Measurements from ENCODE around the gene NCL.

NCL gene, protein sequence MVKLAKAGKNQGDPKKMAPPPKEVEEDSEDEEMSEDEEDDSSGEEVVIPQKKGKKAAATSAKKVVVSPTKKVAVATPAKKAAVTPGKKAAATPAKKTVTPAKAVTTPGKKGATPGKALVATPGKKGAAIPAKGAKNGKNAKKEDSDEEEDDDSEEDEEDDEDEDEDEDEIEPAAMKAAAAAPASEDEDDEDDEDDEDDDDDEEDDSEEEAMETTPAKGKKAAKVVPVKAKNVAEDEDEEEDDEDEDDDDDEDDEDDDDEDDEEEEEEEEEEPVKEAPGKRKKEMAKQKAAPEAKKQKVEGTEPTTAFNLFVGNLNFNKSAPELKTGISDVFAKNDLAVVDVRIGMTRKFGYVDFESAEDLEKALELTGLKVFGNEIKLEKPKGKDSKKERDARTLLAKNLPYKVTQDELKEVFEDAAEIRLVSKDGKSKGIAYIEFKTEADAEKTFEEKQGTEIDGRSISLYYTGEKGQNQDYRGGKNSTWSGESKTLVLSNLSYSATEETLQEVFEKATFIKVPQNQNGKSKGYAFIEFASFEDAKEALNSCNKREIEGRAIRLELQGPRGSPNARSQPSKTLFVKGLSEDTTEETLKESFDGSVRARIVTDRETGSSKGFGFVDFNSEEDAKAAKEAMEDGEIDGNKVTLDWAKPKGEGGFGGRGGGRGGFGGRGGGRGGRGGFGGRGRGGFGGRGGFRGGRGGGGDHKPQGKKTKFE

DNA sequence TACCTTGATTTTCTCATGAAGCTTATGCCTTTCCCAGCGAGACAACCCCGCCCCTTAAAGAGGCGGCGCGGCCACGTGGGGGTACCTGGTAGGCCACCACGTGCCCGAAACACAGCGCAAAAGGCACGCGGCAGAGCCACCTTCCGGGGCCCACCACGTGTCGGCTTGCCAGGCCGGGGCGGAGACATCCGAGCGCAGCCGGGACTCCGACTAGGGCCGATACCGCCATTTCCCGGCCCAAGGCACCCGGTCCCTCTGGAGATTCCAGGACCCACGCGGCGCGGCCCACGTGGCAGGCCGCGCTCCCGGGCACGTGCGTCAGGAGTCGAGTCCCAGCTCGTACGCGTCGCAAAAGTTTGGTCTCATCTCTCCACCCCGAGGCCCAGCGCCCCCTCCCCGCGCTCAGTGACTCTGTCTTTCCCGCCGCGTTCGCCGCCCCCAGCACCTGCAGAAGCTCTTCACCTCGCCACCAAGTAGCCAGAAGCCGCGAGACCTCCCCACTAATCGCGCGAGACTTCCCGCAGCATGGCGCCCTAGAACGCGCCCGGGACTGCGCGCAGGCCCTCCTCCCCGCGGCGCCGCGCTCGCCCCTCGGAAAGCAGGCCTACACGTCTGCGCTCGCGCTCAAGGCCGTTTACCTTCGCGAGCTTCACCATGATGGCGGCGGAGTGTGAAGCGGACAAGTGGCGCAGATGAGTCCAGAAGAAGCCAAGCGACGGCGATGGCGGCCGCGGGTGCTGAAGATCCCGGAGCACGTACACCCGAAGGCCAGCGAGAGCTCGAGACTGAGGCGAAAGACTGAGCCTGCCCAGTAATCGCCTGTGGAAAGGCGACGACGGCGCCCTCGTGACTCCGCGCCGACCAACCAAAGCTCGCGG is at the start of gene NCL:
TSS of gene NCL (minus strand) at position 787 of the 878 bp plus-strand sequence. CDS start at position 656, 131 bp downstream.
- peak within 1 kb of the TSS; percentile 99 for H3K27ac ChIP-seq
- TF ChIP-seq, protein P1, sequence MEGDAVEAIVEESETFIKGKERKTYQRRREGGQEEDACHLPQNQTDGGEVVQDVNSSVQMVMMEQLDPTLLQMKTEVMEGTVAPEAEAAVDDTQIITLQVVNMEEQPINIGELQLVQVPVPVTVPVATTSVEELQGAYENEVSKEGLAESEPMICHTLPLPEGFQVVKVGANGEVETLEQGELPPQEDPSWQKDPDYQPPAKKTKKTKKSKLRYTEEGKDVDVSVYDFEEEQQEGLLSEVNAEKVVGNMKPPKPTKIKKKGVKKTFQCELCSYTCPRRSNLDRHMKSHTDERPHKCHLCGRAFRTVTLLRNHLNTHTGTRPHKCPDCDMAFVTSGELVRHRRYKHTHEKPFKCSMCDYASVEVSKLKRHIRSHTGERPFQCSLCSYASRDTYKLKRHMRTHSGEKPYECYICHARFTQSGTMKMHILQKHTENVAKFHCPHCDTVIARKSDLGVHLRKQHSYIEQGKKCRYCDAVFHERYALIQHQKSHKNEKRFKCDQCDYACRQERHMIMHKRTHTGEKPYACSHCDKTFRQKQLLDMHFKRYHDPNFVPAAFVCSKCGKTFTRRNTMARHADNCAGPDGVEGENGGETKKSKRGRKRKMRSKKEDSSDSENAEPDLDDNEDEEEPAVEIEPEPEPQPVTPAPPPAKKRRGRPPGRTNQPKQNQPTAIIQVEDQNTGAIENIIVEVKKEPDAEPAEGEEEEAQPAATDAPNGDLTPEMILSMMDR (conservative IDR thresholded peaks at IDR 0.05): no peak
- peak; percentile 77 for TF ChIP-seq ZFX (IDR thresholded peaks at IDR 0.05)

DNA sequence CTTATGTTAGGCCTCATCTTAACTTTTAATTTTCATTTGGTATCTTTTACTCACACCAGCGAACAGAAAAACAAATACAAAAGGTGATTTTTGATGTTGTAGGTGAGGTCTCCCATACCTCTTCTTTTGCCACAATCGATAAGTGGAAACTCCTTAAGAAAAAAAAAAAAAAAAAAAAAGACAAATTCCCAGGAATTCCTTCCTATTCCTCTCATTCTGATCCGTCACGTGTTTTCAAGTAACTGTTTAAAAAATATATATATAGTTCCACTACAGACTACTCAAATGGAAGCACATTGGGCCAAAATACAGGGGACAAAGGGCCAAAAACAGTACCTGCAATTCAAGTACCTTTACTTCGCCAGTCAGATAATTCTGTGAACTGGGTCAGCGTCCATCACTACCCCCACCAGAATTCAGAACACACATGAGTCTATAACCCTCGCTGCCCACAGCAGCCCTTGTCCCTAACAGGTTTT is 49.5 kb upstream of the NCL start:
- H3K27ac ChIP-seq: peak overlapping the region; percentile 95
- TF ChIP-seq, protein P1 (conservative IDR thresholded peaks at IDR 0.05): no peak
- no peak for TF ChIP-seq ZFX (IDR thresholded peaks at IDR 0.05)

DNA sequence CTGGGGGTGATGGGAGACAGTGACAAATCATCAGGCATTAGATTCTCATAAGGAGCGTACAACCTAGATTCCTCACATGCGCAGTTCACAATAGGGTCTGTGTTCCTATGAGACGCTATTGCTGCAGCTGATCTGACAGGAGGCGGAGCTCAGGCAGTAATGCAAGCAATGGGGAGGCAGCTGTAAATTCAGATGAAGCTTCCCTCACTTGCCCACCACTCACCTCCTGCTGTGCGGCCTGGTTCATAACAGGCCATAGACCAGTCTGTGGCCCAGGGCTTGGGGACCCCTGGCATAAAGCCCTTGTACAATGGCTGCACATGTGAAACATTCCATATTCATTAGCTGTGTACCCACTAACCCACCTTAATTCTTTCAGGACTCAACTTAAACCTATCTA is 47.9 kb upstream of the NCL start:
- no peak for TF ChIP-seq ZFX (IDR thresholded peaks at IDR 0.05)
- TF ChIP-seq, protein P1 (conservative IDR thresholded peaks at IDR 0.05): no peak
- H3K27ac ChIP-seq: no peak overlapping the region

DNA sequence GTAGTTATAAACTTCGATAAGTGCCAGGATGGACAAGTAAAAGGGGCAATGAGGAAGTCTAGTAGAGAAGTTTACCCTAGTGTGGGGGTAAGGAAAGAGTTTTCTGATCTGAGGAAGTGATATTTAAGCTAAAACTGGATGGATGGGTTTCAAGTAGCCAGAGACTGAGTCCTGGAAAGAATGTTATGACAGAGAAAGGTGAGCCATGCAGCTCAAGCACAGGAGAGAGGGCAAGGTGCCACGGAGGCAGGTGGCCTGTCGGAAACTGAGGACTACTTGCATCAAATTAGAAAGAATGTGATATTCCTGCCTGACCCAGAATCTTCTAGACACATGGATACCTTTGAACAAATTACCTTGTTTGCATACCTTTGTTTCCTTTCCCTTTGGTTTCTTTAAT is 39.5 kb upstream of the NCL start:
- TF ChIP-seq, protein P1 (conservative IDR thresholded peaks at IDR 0.05): no peak
- no peak for TF ChIP-seq ZFX (IDR thresholded peaks at IDR 0.05)
- no peak overlapping the region for H3K27ac ChIP-seq

DNA sequence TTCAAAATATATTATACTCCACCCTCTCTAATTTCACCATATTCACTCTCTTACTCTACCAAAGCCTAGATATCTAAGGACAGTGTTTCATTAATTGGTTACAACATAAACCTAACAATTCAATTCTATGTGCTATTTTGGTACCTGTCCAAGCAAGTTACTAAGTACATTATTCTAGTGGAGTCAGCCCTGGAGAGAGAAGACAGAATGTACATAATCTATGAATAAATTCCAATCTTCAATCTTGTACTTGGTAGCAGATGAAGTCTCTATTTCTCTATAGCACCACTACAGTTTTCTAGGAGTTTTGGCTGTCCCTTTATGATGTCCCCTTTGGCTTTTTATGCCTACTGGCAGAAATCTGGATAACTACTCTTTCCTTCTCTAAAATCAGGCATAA is 38.3 kb upstream of the NCL start:
- no peak overlapping the region for H3K27ac ChIP-seq
- no peak for TF ChIP-seq ZFX (IDR thresholded peaks at IDR 0.05)
- TF ChIP-seq, protein P1 (conservative IDR thresholded peaks at IDR 0.05): no peak

DNA sequence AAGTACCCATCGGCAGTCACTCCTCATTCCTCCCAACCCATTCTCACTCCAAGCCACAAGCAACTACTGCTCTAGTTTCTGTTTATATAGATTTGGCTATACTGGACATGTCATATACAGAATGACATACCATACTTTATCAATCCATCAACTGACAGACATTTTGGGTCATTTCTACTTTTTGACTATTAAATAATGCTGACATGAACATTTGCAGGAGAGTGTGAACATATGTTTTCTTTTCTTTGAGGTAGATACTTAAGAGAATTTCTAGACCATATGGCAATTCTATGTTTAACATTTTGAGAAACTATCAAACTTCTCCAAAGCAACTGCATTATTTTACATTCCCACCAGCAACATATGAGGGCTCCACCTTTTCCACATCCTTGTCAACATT is 33.4 kb upstream of the NCL start:
- H3K27ac ChIP-seq: no peak overlapping the region
- TF ChIP-seq, protein P1 (conservative IDR thresholded peaks at IDR 0.05): no peak
- no peak for TF ChIP-seq ZFX (IDR thresholded peaks at IDR 0.05)

All from C4-2B (cell line).